ENCODE measurements around the gene SLC2A13. TPM values are rescaled to one million over a fixed set of nuclear protein-coding genes. Genes with fewer than 3 reads are reported as not detected.

SLC2A13 gene
- total RNA-seq, 1 donor from 2014 or later: 14.0 TPM

- DNase-seq: no peak
Observed at GRCh38 chr12:39743655-39744054, 362.2 kb downstream of the SLC2A13 start.

- no peak for DNase-seq
Observed at GRCh38 chr12:39736406-39736805, 369.5 kb downstream of the SLC2A13 start.

GRCh38 chr12:39723831-39724230, 382.1 kb downstream of the SLC2A13 start:
- DNase-seq: no peak

GRCh38 chr12:39722504-39722903, 383.4 kb downstream of the SLC2A13 start:
- DNase-seq: no peak

GRCh38 chr12:39713552-39713951, 392.3 kb downstream of the SLC2A13 start:
- no peak for DNase-seq

GRCh38 chr12:39712334-39712733, 393.5 kb downstream of the SLC2A13 start:
- no peak for DNase-seq

Small RNA genes lying within 50 kb of the gene (small RNA-seq; reads per million reads assigned to genes)
- not detected for gene RF00414 (ENCODE audit: low replicate concordance)

Other genes starting within 250 kb of the SLC2A13 start
- gene LRRK2, start 118.9 kb upstream of the SLC2A13 start, total RNA-seq: 21.2 TPM